HG03439 (cell line): ENCODE data around the gene DPY19L1.
"Not testable (repeated sequence)": the region's sequence is repeated elsewhere in the genome, so short reads cannot be mapped to it uniquely, and the experiment has no call there.

Experiments used
- ATAC-seq: cut with Tn5 transposase; IDR thresholded peaks from one replicate; pipeline ENCODE4 v1.9.1; 2021; ENCODE audit warnings: mild to moderate bottlenecking, moderate library complexity; ENCODE audit not compliant: unreplicated experiment

The DPY19L1 gene

DNA sequence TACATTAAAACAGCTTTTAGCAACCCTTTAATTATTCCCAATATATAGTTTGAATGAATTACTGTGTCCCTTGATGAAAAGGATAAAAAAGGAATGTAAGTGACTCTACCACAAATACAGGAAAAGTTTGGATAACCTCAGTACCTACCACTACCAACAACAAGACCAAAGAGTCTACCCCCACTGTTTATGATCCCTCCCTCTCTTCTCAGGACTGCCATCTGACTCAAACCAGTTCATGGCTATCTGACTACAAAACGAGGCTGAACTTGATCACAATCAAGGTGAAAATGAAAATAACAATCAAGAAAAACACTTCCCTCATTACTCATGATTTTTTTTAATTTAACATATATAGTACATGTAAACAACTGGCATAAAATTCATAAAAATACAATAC, 108.7 kb downstream of the DPY19L1 start:
- no peak for ATAC-seq

DNA sequence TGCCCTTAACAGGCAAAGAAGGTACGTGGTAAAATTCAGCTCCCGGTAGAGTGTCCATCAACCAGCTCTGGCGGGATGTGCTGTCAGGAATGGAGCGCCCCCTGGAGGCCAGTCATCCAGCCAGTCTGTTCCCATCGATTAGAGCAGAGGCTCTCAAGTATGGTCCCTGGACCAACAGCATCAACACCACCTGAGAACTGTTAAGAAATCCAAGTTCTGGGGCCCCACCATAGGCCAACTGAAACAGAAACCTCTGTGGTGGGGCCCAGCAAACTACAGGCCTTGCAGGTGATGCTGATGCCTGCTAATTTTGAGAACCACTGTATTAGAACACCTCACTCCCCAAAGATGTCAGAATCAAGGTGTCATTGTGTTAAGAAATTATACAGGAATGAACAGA, 109.2 kb downstream of the DPY19L1 start:
- ATAC-seq: peak; percentile 85

DNA sequence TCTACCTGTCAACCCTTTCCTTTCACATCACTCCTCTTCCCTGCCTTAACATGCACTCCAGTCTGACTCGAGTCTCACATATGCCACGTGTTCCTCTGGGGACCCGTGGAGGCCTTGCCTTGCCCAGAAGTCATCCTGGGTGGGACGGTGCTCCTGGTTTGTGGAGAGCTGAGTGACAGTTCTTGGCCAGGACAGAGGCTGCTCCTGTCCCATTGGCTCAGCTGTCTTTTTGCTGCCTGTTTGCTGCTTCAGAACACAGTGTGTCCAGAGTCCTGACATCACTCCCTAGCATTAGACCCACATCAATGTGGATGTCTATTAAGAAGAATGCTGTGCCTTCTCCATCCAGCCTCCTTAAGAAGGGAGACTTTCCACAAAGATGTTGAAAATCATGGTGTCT, 116.8 kb downstream of the DPY19L1 start:
- ATAC-seq: not testable (repeated sequence)

DNA sequence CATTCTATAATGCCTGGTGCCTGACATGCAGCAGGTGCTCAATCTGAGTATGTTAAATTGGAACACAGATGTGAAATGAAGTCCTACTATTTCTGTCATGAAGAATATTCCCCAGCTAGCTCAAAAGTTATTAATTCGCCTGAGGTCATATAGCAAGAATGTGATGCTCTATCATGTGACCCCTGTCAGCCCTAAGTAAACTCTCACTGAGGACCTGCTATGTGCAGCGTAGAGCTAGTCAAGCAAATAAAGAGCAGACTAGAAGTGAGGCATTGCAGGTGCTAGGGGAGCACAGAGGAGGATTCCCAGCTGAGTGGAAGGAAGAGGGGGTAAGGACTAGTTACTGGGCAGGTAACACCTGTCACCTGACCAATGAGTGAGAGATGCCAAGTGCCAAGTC, 118.2 kb downstream of the DPY19L1 start:
- not testable (repeated sequence) for ATAC-seq

DNA sequence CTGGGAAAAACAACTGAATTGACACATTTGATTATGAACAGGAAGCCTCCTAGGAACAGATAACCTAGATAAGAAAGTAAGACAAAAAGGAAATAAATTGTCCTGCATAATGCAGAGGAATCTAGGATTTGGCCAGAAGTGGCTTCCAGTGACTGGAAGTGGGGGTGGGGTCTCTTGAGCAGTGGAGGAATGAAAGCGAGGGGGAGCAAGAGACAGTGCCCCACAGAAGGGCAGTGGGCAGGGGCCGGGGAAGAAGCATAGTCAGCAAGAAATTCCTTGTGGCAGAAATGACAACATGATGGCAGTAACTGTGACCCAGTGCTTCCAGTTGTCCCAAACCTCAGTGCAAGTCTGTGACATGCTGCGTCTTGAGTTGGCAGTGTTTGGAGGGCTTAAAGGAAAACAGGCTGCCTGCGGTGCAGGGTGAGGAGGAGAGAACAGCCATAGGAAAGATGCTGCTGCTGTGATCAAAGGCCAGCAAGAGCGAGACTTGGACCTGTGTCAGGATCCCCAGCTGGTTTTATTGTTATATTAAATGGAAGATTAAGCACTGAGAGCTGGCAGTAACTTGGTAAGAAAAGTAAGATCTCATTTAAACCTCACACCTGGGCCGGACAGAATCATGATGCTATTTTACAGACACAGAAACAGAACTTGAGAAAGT, 119.0 kb downstream of the DPY19L1 start:
- ATAC-seq: not testable (repeated sequence)

DNA sequence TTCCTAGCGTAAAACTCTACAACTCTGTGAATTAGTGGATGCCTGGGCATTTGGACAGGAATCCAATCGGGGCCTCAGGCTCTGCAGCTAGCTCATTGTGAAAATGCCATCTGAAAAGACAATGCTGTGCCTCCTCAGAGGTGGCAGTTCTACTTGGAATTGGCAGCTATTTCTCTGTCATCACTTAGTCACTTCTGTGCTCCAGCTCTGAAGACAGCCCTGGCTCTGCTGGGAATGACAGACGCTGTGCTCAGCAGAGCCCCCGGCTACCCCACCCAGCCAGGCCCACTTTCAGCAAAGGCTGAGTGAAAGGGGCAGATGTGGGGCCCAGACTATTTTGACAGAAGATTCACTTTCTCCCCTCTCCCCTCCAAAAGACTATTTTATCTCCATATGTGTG, 119.8 kb downstream of the DPY19L1 start:
- not testable (repeated sequence) for ATAC-seq

DNA sequence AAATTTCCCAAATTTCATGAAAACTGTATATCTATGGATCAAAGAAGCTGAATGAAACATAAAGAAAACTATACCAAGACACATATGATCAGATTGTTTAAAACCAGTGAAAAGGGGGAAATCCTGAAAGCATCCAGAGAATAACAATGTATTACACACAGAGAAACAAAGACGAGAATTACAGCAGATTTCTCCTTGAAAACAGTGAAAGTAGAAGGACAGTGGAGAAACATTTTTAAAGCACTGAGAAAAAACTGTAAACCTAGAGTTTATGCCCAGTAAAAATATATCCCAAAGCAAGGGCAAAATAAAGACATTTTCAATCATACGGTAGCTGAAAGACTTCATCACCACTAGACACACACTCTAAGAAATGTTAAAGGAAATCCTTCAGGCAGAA, 121.0 kb downstream of the DPY19L1 start:
- no peak for ATAC-seq

DNA sequence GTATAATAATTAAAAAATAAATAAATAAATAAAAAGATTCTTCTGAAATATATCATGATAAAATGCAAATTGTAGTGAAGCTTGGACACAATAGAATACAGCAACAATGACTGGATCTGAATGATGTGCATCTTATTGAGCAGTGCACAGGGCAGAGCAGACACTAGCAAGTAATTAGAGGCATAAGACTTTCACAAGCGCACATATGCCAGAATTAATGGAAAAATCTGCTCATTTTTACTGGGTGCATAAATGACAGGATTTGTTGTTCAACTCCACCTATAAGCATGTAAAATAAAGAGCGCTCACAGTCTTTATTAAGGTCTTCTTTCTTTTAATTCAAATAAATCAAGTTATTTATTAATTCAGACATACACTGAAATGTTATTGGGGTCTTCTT, 125.0 kb downstream of the DPY19L1 start:
- no peak for ATAC-seq

DNA sequence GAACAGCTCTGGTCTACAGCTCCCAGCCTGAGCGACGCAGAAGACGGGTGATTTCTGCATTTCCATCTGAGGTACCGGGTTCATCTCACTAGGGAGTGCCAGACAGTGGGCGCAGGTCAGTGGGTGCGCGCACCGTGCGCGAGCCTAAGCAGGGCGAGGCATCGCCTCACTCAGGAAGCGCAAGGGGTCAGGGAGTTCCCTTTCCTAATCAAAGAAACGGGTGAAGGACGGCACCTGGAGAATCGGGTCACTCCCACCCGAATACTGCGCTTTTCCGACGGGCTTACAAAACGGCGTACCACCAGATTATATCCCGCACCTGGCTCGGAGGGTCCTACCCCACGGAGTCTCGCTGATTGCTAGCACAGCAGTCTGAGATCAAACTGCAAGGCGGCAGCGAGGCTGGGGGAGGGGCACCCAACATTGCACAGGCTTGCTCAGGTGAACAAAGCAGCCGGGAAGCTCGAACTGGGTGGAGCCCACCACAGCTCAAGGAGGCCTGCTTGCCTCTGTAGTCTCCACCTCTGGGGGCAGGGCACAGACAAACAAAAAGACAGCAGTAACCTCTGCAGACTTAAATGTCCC, 130.9 kb downstream of the DPY19L1 start:
- ATAC-seq: not testable (repeated sequence)

DNA sequence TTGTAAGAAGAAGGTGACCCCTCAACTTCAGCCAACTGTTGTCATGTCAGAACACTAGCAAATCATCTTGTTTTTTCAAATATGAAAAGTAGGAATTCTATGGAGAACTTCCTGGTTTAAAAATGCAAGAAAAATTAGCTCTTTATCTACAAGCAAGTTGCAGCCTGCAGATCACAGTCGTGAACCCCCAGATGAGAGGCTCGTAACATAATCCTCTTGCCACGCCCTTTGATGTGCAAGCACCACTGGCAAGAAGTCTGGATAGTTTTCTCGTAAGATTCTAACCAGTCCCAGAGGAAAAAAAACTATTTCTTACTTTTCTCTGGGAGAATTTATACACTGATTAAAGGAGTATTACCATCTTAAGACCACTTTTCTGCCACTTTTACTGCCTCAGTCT, 132.3 kb downstream of the DPY19L1 start:
- ATAC-seq: no peak

DNA sequence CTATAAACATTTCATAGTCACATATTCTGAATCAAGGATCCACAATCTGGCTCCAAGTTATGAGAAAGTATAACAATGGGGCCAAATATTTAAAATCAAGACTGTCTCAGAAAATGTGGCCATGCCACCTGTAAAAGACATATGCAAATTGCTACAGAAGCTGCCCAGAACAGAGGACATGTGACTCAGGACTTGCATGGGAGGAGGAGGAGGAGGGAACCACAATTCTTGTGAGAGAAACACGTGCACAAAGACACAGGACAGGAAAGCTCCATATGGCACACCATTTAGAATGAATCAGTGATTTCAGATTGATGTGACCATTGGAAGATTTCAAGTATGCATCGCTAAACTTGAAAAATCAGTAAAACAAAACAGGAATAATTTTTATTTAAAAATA, 133.4 kb downstream of the DPY19L1 start:
- not testable (repeated sequence) for ATAC-seq

DNA sequence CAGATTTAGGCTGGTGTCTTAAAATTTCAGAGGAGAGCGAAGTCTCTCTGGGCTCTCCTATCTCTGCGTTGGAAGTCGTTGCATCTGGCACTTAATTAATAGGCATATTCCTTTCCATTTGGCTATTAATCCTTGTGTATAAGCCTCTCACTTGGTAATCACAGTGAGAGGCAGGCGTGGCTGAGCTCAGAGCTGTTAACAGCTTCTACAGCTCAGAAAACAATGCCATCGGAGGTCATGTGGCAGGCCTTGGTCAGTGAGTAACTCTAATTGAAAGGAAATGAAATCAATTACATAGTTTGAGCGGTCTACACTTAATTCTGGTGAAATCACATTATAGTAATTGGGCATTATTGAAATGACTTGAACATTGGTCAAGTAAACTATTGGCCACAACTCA, 135.1 kb downstream of the DPY19L1 start:
- ATAC-seq: no peak

DNA sequence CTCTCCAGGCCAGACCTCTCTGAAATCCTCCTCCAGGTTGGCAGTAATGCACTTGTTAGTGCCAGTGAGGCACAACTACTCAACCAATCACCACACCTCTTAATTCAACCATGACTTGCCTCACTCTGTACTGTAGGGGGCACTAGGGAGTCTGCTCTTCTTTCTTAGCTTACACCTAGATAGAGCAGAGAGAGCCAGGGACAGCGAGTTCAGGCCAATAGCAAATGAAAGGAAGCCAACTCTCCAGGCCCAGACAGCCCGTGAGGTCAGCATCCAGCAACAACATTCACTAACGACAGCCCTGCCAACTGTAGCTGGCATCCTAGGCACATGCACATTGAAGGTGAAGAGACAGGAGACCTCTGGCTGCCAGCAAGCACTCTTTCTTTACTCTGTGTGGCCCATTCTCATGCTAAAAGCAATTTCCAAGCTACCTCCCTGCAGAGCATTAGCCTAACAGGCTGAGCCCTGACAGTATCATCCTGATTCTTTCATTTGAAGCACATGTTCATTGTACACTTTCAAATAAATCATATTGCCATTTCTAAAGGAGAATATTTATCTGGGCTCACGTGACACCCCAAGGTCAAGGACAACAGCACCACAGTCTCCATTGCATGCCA, 136.3 kb downstream of the DPY19L1 start:
- ATAC-seq: peak; percentile 66

DNA sequence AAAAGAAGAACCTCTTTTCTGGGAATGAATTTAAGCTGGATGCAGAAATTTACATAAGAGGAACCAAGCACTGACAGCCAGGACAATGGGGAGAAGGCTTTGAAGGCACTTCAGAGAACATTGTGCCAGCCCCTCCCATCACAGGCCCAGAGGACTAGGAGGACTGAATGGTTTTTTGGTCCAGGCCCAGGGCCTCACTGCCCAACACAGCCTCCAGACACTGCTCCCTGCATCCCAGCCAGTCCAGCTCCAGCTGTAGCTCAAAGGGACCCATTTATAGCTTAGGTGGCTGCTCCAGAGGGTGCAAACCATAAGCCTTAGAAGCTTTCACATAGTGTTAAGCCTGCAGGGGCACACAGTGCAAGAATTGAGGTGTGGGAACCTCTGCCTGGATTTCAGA, 142.1 kb downstream of the DPY19L1 start:
- ATAC-seq: no peak

DNA sequence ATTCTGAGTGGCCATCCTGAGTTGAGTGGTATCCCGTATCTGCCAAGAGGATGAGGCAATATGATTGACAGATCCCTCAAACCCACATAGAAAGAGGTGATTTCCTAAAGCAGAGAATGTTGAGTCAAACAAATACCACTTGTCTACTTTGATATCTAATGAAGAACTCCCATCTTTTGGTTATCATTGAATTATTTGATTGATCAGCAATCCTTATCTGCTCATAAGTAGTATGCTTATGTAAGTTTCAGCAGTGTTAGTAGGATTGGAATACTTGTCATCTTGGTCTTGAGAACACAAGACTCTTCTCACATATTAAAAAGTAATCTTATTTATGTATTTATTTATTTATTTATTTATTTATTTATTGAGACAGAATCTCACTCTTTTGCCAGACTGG, 147.3 kb downstream of the DPY19L1 start:
- no peak for ATAC-seq

DNA sequence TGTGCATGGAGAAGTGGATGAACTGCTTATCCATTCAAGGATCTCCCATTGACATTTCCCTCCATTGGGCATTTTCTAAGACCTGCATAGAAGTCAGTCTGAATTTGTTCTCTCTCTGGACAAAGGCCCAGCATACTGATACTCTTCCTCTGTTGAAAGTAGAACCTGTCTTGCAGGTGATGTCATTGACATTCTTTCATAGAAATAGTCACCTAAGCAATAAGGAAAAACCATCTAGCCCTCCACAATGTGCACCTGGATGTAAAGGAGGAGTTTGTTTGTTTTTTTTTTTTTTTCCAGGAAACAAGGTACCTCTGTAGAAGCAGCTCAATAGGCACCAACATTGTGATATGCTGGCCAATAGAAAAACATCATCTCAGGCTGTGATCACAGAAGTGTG, 150.4 kb downstream of the DPY19L1 start:
- ATAC-seq: no peak

DNA sequence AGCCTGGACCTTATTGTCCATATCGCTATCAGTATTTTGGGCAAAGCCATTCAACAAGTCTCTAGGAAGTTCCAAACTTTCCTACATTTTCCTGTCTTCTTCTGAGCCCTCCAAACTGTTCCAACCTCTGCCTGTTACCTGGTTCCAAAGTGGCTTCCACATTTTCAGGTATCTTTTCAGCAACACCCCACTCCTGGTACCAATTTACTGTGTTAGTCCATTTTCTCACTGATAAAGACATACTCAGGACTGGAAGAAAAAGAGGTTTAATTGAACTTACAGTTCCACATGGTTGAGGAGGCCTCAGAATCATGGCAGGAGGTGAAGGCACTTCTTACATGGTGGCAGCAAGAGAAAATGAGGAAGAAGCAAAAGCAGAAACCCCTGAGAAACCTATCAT, 153.4 kb downstream of the DPY19L1 start:
- not testable (repeated sequence) for ATAC-seq

DNA sequence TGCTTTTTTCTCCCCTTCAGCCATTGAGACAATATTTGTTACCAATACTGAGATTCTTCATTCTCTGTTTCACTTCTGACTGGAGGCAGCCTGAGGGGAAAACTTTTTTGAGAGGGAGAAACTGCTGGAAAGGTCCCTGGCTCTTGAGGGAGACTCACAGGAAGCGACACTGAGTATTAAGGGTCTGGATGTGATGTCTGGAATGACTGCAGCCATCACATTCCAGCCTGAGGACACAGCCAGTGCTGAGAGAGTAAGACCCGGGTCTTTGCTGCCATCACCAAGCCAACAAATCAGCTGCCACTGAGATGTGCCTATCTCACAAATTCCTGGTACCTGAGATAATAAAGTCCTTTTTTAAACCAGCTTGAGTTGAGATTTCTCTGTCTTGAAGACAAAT, 157.4 kb downstream of the DPY19L1 start:
- no peak for ATAC-seq

DNA sequence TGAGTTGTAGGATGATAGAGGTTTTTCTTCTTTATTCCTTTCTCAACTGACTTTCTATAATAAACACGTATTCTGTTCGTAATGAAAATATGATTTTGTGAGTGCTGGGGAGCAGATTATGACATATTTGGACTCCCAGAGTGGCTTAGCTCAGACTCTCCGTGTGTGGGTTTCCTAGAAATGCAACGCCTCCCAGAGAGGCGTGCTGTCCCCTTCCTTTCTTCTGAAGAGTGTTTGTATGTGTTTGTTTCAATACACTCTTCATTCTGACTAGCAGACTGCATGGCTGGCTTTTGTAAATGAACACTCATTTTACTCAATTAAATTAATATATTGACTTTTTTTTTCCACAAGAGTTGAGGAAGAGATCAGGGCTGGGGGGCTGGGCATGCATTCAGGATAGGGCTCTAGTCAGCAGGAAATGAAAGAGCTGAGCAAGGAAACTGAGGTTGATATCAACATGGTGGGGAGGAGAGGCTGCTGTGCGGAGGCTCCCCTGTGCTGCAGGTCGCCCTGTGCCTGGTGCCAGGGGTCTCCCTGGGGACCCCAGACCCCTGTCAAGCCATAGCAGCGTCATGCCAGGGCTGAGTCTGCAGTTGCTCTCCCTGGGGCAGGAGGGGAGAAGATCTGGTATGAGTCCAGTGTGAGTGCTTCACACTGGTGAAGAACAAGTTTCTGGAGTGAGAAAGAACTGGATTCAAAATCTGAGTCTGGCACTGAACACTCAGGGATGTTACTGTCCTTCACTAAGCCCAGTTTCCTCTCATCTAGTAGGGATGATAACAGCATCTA, 158.1 kb downstream of the DPY19L1 start:
- ATAC-seq: not testable (repeated sequence)
